ENCODE measurements around the gene SDF4. TPM values are rescaled to one million over a fixed set of nuclear protein-coding genes. Genes with fewer than 3 reads are reported as not detected.

SDF4 gene
- total RNA-seq, 1 experiment from 2014 or later = 254 TPM

- POLR2A ChIA-PET (ENCODE audit: unreplicated experiment) = no interaction called here
- no peak for DNase-seq
- Histone ChIP-seq H3K4me2 (ENCODE audit: low read length) (no peak within 1 kb of the TSS), H3K27ac (ENCODE audit: low read length) (no peak within 1 kb of the TSS), H3K9me2 (replicated peaks; ENCODE audit: low read length) (no peaks in the 10 kb centered on the region), H3K36me3 (ENCODE audit: low read depth, low read length) (no peaks in the 10 kb centered on the region; the same call in 1 of the 2 replicates), H3K79me2 (ENCODE audit: low read length) (no peaks in the 10 kb centered on the region), H3K4me3 (ENCODE audit: low read length) (no peak within 1 kb of the TSS), H3K9ac (ENCODE audit: low read length) (no peak within 1 kb of the TSS), H3F3A (ENCODE audit: low read length, unreplicated experiment) (no peaks in the 10 kb centered on the region), H3K27me3 (ENCODE audit: low read length) (no peaks in the 10 kb centered on the region), H2AFZ (ENCODE audit: low read length) (no peak within 1 kb of the TSS), H3K9me3 (ENCODE audit: low read length) (no peaks in the 10 kb centered on the region), H3K4me1 (ENCODE audit: insufficient read depth, low read length) (no peaks in the 10 kb centered on the region), H4K20me1 (ENCODE audit: low read length) (no peaks in the 10 kb centered on the region)
- ATAC-seq = peak; percentile 28
- TF ChIP-seq CTCF (conservative IDR thresholded peaks at IDR 0.05; ENCODE audit: low read depth, low read length) (peak; percentile 33; the same call in 1 of the 2 replicates), EZH2 (IDR thresholded peaks at IDR 0.05; ENCODE audit: low read length, unreplicated experiment) (no peak)
- no TSS peak for BruUV-seq (replicated peaks)
- intact Hi-C loops (cut with micrococcal nuclease) = no loop called here
- CTCF ChIA-PET = no interaction called here
Measured at GRCh38 chr1:1246577-1247340, 15.0 kb upstream of the SDF4 start, which contains the start of gene C1QTNF12. TSS of gene C1QTNF12 (minus strand) at chr1:1246722. CDS start at chr1:1246690, 32 bp downstream.

GRCh38 chr1:1245817-1246576, 14.2 kb upstream of the SDF4 start:
- Histone ChIP-seq H3K27ac (ENCODE audit: low read length) (no peak overlapping the region), H3K9me2 (replicated peaks; ENCODE audit: low read length) (no peaks in the 10 kb centered on the region), H3K4me1 (ENCODE audit: insufficient read depth, low read length) (no peaks in the 10 kb centered on the region), H2AFZ (ENCODE audit: low read length) (no peak overlapping the region), H3K9ac (ENCODE audit: low read length) (no peak overlapping the region), H3K9me3 (ENCODE audit: low read length) (no peaks in the 10 kb centered on the region), H4K20me1 (ENCODE audit: low read length) (no peaks in the 10 kb centered on the region), H3K79me2 (ENCODE audit: low read length) (no peaks in the 10 kb centered on the region), H3K27me3 (ENCODE audit: low read length) (no peaks in the 10 kb centered on the region), H3K36me3 (ENCODE audit: low read depth, low read length) (no peaks in the 10 kb centered on the region), H3F3A (ENCODE audit: low read length, unreplicated experiment) (no peaks in the 10 kb centered on the region), H3K4me2 (ENCODE audit: low read length) (no peak overlapping the region), H3K4me3 (ENCODE audit: low read length) (no peak overlapping the region)
- TF ChIP-seq EZH2phosphoT487 (IDR thresholded peaks at IDR 0.05; ENCODE audit: borderline replicate concordance, low read length) (no peak), EZH2 (IDR thresholded peaks at IDR 0.05; ENCODE audit: low read length, unreplicated experiment) (no peak), CTCF (conservative IDR thresholded peaks at IDR 0.05; ENCODE audit: low read depth, low read length) (no peak)
- CTCF ChIA-PET = no interaction called here
- ATAC-seq (no peak), DNase-seq (no peak)
- POLR2A ChIA-PET (ENCODE audit: unreplicated experiment) = no interaction called here
- intact Hi-C loops (cut with micrococcal nuclease) = no loop called here
- BruUV-seq (replicated peaks) = no TSS peak

All from PC-3 (cell line).